NCI-H345 treated with DMSO at 0.1 percent for 48 hours (cell line): ENCODE measurements around the gene CDH22.

Experiments used
- DNase-seq: peaks from one replicate; lab custom pipeline; 2025; ENCODE audit not compliant: unreplicated experiment; lab: John Stamatoyannopoulos, UW

The CDH22 gene

GRCh38 chr20:46303176-46303956 is 4.9 kb downstream of the CDH22 start:
- DNase-seq: no peak

GRCh38 chr20:46302106-46302505 is 6.2 kb downstream of the CDH22 start:
- DNase-seq: no peak

GRCh38 chr20:46300281-46300680 is 8.0 kb downstream of the CDH22 start:
- no peak for DNase-seq

GRCh38 chr20:46299078-46299477 is 9.2 kb downstream of the CDH22 start:
- DNase-seq: no peak

GRCh38 chr20:46298374-46298773 is 9.9 kb downstream of the CDH22 start:
- no peak for DNase-seq

GRCh38 chr20:46296526-46297250 is 11.6 kb downstream of the CDH22 start:
- DNase-seq: no peak

GRCh38 chr20:46293084-46293483 is 15.2 kb downstream of the CDH22 start:
- DNase-seq: no peak

GRCh38 chr20:46291401-46291800 is 16.9 kb downstream of the CDH22 start:
- DNase-seq: no peak

- no peak for DNase-seq
These were observed 18.9 kb downstream of the CDH22 start for GRCh38 chr20:46289432-46289831.

- DNase-seq: no peak
These were observed 21.3 kb downstream of the CDH22 start for GRCh38 chr20:46286977-46287376.

GRCh38 chr20:46286382-46286781 is 21.9 kb downstream of the CDH22 start:
- no peak for DNase-seq

- no peak for DNase-seq
These were observed 22.6 kb downstream of the CDH22 start for GRCh38 chr20:46285740-46286139.

- no peak for DNase-seq
These were observed 23.2 kb downstream of the CDH22 start for GRCh38 chr20:46285072-46285471.

- no peak for DNase-seq
These were observed 24.3 kb downstream of the CDH22 start for GRCh38 chr20:46284040-46284427.

GRCh38 chr20:46283426-46284039 is 24.8 kb downstream of the CDH22 start:
- no peak for DNase-seq

- DNase-seq: no peak
These were observed 25.6 kb downstream of the CDH22 start for GRCh38 chr20:46282669-46283068.

GRCh38 chr20:46279103-46279502 is 29.2 kb downstream of the CDH22 start:
- no peak for DNase-seq

- no peak for DNase-seq
These were observed 30.7 kb downstream of the CDH22 start for GRCh38 chr20:46277602-46278001.

GRCh38 chr20:46276531-46276930 is 31.8 kb downstream of the CDH22 start:
- no peak for DNase-seq

- no peak for DNase-seq
These were observed 33.2 kb downstream of the CDH22 start for GRCh38 chr20:46275091-46275490.

GRCh38 chr20:46273717-46274116 is 34.6 kb downstream of the CDH22 start:
- DNase-seq: no peak

GRCh38 chr20:46272389-46273047 is 35.8 kb downstream of the CDH22 start:
- DNase-seq: no peak
